ENCODE measurements around the gene TTC9.

DNA sequence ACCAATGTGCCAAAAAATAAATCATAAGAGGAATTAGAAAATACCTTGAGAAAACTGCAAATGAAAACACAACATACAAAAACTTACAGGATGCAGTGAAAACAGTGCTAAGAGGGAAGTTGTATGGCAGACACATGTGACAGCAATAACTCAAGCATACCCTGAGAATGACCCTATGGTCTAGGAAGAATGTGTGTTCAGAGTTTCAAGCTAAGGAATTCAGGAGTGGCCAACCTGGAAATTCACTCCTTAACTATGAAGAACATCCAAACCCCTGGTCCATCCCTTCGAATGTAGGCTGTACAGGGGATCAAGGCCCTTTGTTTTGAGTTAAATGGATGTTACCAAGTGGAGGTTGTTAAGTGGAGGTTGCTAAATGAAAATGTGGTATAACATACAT is 16.7 kb upstream of the TTC9 start:
- TF ChIP-seq, protein P1, sequence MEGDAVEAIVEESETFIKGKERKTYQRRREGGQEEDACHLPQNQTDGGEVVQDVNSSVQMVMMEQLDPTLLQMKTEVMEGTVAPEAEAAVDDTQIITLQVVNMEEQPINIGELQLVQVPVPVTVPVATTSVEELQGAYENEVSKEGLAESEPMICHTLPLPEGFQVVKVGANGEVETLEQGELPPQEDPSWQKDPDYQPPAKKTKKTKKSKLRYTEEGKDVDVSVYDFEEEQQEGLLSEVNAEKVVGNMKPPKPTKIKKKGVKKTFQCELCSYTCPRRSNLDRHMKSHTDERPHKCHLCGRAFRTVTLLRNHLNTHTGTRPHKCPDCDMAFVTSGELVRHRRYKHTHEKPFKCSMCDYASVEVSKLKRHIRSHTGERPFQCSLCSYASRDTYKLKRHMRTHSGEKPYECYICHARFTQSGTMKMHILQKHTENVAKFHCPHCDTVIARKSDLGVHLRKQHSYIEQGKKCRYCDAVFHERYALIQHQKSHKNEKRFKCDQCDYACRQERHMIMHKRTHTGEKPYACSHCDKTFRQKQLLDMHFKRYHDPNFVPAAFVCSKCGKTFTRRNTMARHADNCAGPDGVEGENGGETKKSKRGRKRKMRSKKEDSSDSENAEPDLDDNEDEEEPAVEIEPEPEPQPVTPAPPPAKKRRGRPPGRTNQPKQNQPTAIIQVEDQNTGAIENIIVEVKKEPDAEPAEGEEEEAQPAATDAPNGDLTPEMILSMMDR (IDR thresholded peaks at IDR 0.05), result no peak
- no peak for TF ChIP-seq POLR2A (IDR thresholded peaks at IDR 0.05)

Data from upper lobe of left lung (tissue), 4 donors.